Measurements from ENCODE around the gene NGF. TPM values are rescaled to one million over a fixed set of nuclear protein-coding genes. Genes with fewer than 3 reads are reported as not detected.

Gene NGF
- total RNA-seq, 4 donors from 2014 or later = 1.5 to 2.3 (median 2.1) TPM

GRCh38 chr1:115323366-115324004 lies 14.6 kb downstream of the NGF start:
- no peak for TF ChIP-seq CTCF (IDR thresholded peaks at IDR 0.05; ENCODE audit: low read depth)

GRCh38 chr1:115322631-115323030 lies 15.4 kb downstream of the NGF start:
- TF ChIP-seq CTCF (IDR thresholded peaks at IDR 0.05; ENCODE audit: low read depth) = no peak

- TF ChIP-seq CTCF (IDR thresholded peaks at IDR 0.05; ENCODE audit: low read depth) = no peak
Observed at GRCh38 chr1:115320377-115320776, 17.7 kb downstream of the NGF start.

- TF ChIP-seq CTCF (IDR thresholded peaks at IDR 0.05; ENCODE audit: low read depth) = no peak
Observed at GRCh38 chr1:115319706-115320105, 18.3 kb downstream of the NGF start.

GRCh38 chr1:115317101-115318012 lies 20.7 kb downstream of the NGF start:
- no peak for TF ChIP-seq CTCF (IDR thresholded peaks at IDR 0.05; ENCODE audit: low read depth)

GRCh38 chr1:115314765-115315164 lies 23.3 kb downstream of the NGF start:
- no peak for TF ChIP-seq CTCF (IDR thresholded peaks at IDR 0.05; ENCODE audit: low read depth)

- TF ChIP-seq CTCF (IDR thresholded peaks at IDR 0.05; ENCODE audit: low read depth) = no peak
Observed at GRCh38 chr1:115314092-115314491, 24.0 kb downstream of the NGF start.
